ENCODE data around the gene SMIM26. TPM values are rescaled to one million over a fixed set of nuclear protein-coding genes. Genes with fewer than 3 reads are reported as not detected.

SMIM26 gene
- total RNA-seq, 1 donor from 2014 or later: 150 TPM

DNA sequence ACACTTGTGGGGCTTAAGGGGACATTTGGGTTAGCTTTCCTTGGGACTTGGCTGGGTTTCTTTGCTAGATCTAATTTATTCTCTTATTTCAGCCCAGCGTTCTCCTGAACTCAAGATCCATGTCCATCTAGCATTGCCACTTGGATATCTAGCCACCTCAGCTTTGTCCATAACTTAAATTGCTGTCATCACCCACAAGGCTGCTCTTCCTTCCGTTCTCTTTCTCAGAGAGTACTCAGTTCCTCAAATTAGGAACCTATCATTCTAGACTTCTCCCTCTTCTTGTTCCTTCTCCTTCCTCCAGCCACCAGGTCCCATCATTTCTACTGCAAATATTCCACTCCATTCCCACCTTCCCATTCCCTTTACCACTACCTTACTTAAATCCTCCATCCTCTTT, 4.3 kb downstream of the SMIM26 start:
- H3K27me3 ChIP-seq: no peaks in the 10 kb centered on the region
- H3K27ac ChIP-seq: no peak overlapping the region
- Mint-ChIP-seq H3K27ac (no peak overlapping the region), H3K27me3 (ENCODE audit: insufficient read depth, low read depth) (peaks cover 3% of the 10 kb centered on the region), H3K36me3 (peaks cover 13% of the 10 kb centered on the region), H3K9me3 (no peaks in the 10 kb centered on the region), H3K4me1 (peaks cover 8% of the 10 kb centered on the region), H3K4me3 (no peak overlapping the region)
- H3F3A ChIP-seq (ENCODE audit: low read depth): peaks cover 9% of the 10 kb centered on the region
- TF ChIP-seq EZH2 (IDR thresholded peaks at IDR 0.05) (no peak), EZH2phosphoT487 (IDR thresholded peaks at IDR 0.05) (no peak)
- TF ChIP-seq, protein P1, sequence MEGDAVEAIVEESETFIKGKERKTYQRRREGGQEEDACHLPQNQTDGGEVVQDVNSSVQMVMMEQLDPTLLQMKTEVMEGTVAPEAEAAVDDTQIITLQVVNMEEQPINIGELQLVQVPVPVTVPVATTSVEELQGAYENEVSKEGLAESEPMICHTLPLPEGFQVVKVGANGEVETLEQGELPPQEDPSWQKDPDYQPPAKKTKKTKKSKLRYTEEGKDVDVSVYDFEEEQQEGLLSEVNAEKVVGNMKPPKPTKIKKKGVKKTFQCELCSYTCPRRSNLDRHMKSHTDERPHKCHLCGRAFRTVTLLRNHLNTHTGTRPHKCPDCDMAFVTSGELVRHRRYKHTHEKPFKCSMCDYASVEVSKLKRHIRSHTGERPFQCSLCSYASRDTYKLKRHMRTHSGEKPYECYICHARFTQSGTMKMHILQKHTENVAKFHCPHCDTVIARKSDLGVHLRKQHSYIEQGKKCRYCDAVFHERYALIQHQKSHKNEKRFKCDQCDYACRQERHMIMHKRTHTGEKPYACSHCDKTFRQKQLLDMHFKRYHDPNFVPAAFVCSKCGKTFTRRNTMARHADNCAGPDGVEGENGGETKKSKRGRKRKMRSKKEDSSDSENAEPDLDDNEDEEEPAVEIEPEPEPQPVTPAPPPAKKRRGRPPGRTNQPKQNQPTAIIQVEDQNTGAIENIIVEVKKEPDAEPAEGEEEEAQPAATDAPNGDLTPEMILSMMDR (IDR thresholded peaks at IDR 0.05): no peak
- peaks cover 6% of the 10 kb centered on the region for H3K4me1 ChIP-seq
- no peak overlapping the region for H3K4me2 ChIP-seq
- no peak for DNase-seq (ENCODE audit: low spot score)
- H3K4me3 ChIP-seq: no peak overlapping the region
- no peak overlapping the region for H2AFZ ChIP-seq (replicated peaks)
- no peaks in the 10 kb centered on the region for H4K20me1 ChIP-seq (ENCODE audit: low read depth)
- peaks cover 22% of the 10 kb centered on the region for H3K79me2 ChIP-seq (ENCODE audit: low read depth)
- H3K9me3 ChIP-seq (ENCODE audit: low read depth): no peaks in the 10 kb centered on the region
- H3K36me3 ChIP-seq: peaks cover 5% of the 10 kb centered on the region
- no peak overlapping the region for H3K9ac ChIP-seq

DNA sequence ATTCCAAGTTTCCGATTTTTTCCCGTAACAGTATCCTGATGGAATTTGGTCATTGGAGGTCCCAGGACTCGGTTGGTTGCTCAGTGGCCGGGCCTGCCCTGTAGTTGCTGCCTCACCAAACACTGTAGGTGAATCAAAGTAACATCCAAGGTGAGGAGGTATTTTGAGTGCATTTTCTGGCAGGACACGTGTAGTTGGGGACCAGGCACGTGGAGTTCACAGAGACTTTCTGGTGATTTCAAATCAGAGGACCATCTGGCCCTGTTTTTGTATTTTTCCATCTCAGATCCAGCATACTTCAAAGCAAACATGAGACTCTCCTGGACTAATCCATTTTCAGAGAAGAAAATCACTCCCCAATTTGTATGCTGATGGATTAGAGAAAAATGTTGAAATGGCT, 10.7 kb downstream of the SMIM26 start:
- no peak for DNase-seq (ENCODE audit: low spot score)
- H3K9ac ChIP-seq: no peak overlapping the region
- no peaks in the 10 kb centered on the region for H4K20me1 ChIP-seq (ENCODE audit: low read depth)
- no peaks in the 10 kb centered on the region for H3K9me3 ChIP-seq (ENCODE audit: low read depth)
- H3K9me3 Mint-ChIP-seq: no peaks in the 10 kb centered on the region
- no peaks in the 10 kb centered on the region for H3K4me1 ChIP-seq
- H3K4me2 ChIP-seq: no peak overlapping the region
- H2AFZ ChIP-seq (replicated peaks): no peak overlapping the region
- no peak overlapping the region for H3K27ac Mint-ChIP-seq
- no peaks in the 10 kb centered on the region for H3F3A ChIP-seq (ENCODE audit: low read depth)
- no peak overlapping the region for H3K4me3 Mint-ChIP-seq
- peaks cover 1% of the 10 kb centered on the region for H3K36me3 Mint-ChIP-seq
- no peaks in the 10 kb centered on the region for H3K36me3 ChIP-seq
- H3K4me1 Mint-ChIP-seq: no peaks in the 10 kb centered on the region
- no peaks in the 10 kb centered on the region for H3K27me3 Mint-ChIP-seq (ENCODE audit: insufficient read depth, low read depth)
- no peaks in the 10 kb centered on the region for H3K27me3 ChIP-seq
- no peak overlapping the region for H3K27ac ChIP-seq
- H3K4me3 ChIP-seq: no peak overlapping the region
- H3K79me2 ChIP-seq (ENCODE audit: low read depth): no peaks in the 10 kb centered on the region
- TF ChIP-seq, protein P1 (IDR thresholded peaks at IDR 0.05): no peak
- TF ChIP-seq EZH2 (IDR thresholded peaks at IDR 0.05) (no peak), EZH2phosphoT487 (IDR thresholded peaks at IDR 0.05) (no peak)

DNA sequence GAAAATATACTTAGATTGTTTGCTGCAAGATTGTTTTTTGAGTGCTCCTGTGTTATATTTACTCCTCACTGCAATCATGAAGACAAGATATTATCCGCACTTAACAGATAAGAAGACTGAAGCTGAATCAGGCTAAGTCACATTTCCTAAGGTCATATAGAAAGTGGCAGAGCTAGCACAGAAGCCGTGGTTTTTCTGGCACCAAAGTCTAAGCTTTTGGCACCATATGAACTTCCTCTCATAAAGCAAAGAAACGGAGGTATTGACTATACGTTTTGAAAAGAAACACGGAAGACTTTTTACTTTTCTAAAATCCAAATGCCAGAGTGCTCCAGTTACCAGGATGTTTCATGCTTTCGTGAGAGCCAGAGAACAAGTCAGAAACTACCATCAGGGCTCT, 11.3 kb downstream of the SMIM26 start:
- no peak for DNase-seq (ENCODE audit: low spot score)
- Histone ChIP-seq H3K4me2 (no peak overlapping the region), H3K27me3 (no peaks in the 10 kb centered on the region), H3K27ac (no peak overlapping the region), H3K9ac (no peak overlapping the region), H3K4me1 (no peaks in the 10 kb centered on the region), H4K20me1 (ENCODE audit: low read depth) (no peaks in the 10 kb centered on the region), H2AFZ (replicated peaks) (no peak overlapping the region), H3K4me3 (no peak overlapping the region), H3K36me3 (no peaks in the 10 kb centered on the region), H3K9me3 (ENCODE audit: low read depth) (no peaks in the 10 kb centered on the region), H3K79me2 (ENCODE audit: low read depth) (no peaks in the 10 kb centered on the region), H3F3A (ENCODE audit: low read depth) (no peaks in the 10 kb centered on the region)
- H3K27me3 Mint-ChIP-seq (ENCODE audit: insufficient read depth, low read depth): no peaks in the 10 kb centered on the region
- no peak overlapping the region for H3K4me3 Mint-ChIP-seq
- H3K27ac Mint-ChIP-seq: no peak overlapping the region
- H3K4me1 Mint-ChIP-seq: no peaks in the 10 kb centered on the region
- no peaks in the 10 kb centered on the region for H3K9me3 Mint-ChIP-seq
- TF ChIP-seq, protein P1 (IDR thresholded peaks at IDR 0.05): no peak
- no peak for TF ChIP-seq EZH2phosphoT487 (IDR thresholded peaks at IDR 0.05)
- no peak for TF ChIP-seq EZH2 (IDR thresholded peaks at IDR 0.05)
- H3K36me3 Mint-ChIP-seq: no peaks in the 10 kb centered on the region
